HTERT RPE-1 (cell line): ENCODE results near the gene CD9.

Source experiments
- in situ Hi-C: fragments of 300-500 bp; cut with MboI; formaldehyde crosslinking; loops from 4 replicates; pipeline ENCODE4 v1.14.3; 2020; ENCODE audit warnings: low sequenced_read_pairs

Gene CD9

GRCh38 chr12:6273205-6273540, 73.0 kb downstream of the CD9 start:
- in situ Hi-C loops: no loop called here

- in situ Hi-C loops: no loop called here
Observed at GRCh38 chr12:6273541-6274230, 73.5 kb downstream of the CD9 start.

GRCh38 chr12:6274231-6275221, 74.3 kb downstream of the CD9 start:
- in situ Hi-C loops: loop anchor here (25.0 kb wide), 1 partner anchor 212 kb away; no protein-coding TSS in a partner anchor

- in situ Hi-C loops: loop anchor here (25.0 kb wide), 1 partner anchor 214 kb away; no protein-coding TSS in a partner anchor
Observed at GRCh38 chr12:6275928-6276887, 76.0 kb downstream of the CD9 start.

GRCh38 chr12:6276956-6277620, 76.9 kb downstream of the CD9 start:
- in situ Hi-C loops: loop anchor here (25.0 kb wide), 1 partner anchor 215 kb away; no protein-coding TSS in a partner anchor

- in situ Hi-C loops: loop anchor here (25.0 kb wide), 1 partner anchor 216 kb away; no protein-coding TSS in a partner anchor
Observed at GRCh38 chr12:6277982-6278438, 77.8 kb downstream of the CD9 start.

- in situ Hi-C loops: loop anchor here (25.0 kb wide), 1 partner anchor 216 kb away; no protein-coding TSS in a partner anchor
Observed at GRCh38 chr12:6278439-6279255, 78.4 kb downstream of the CD9 start.

- in situ Hi-C loops: loop anchor here (25.0 kb wide), 1 partner anchor 217 kb away; no protein-coding TSS in a partner anchor
Observed at GRCh38 chr12:6279256-6279628, 79.0 kb downstream of the CD9 start.

- in situ Hi-C loops: loop anchor here (25.0 kb wide), 1 partner anchor 217 kb away; no protein-coding TSS in a partner anchor
Observed at GRCh38 chr12:6279631-6280030, 79.4 kb downstream of the CD9 start.

- in situ Hi-C loops: loop anchor here (25.0 kb wide), 1 partner anchor 218 kb away; no protein-coding TSS in a partner anchor
Observed at GRCh38 chr12:6280053-6280469, 79.9 kb downstream of the CD9 start.

GRCh38 chr12:6280672-6281071, 80.5 kb downstream of the CD9 start:
- in situ Hi-C loops: loop anchor here (25.0 kb wide), 1 partner anchor 218 kb away; no protein-coding TSS in a partner anchor

GRCh38 chr12:6281081-6281809, 81.0 kb downstream of the CD9 start:
- in situ Hi-C loops: loop anchor here (25.0 kb wide), 1 partner anchor 219 kb away; no protein-coding TSS in a partner anchor

- in situ Hi-C loops: loop anchor here (25.0 kb wide), 1 partner anchor 220 kb away; no protein-coding TSS in a partner anchor
Observed at GRCh38 chr12:6282453-6282840, 82.2 kb downstream of the CD9 start.

- in situ Hi-C loops: loop anchor here (25.0 kb wide), 1 partner anchor 222 kb away; no protein-coding TSS in a partner anchor
Observed at GRCh38 chr12:6284273-6284672, 84.1 kb downstream of the CD9 start.

GRCh38 chr12:6285063-6285477, 84.9 kb downstream of the CD9 start:
- in situ Hi-C loops: loop anchor here (25.0 kb wide), 1 partner anchor 223 kb away; no protein-coding TSS in a partner anchor

- in situ Hi-C loops: loop anchor here (25.0 kb wide), 1 partner anchor 223 kb away; no protein-coding TSS in a partner anchor
Observed at GRCh38 chr12:6285532-6286306, 85.5 kb downstream of the CD9 start.
